K562 (cell line): ENCODE results near the gene NXN.

Experiments
- CUX1 ChIP-seq: fragments of 200-800 bp; sonication (Bioruptor generic); IDR thresholded peaks from 2 replicates; pipeline ENCODE4 v1.6.1; 2016; ENCODE audit warnings: missing genetic modification characterization, missing compliant biosample characterization
- EGR1 ChIP-seq: fragments of 450-650 bp; conservative IDR thresholded peaks from 2 replicates; pipeline ENCODE4 v1.6.1; 2017; ENCODE audit warnings: mild to moderate bottlenecking
- GABPA ChIP-seq: fragments of 200-800 bp; sonication (Bioruptor generic); conservative IDR thresholded peaks from 2 replicates; pipeline ENCODE4 v1.6.1; 2016; ENCODE audit warnings: low read depth, missing genetic modification characterization, missing compliant biosample characterization

- TF ChIP-seq CUX1 = no peak
- no peak for TF ChIP-seq EGR1
- no peak for TF ChIP-seq GABPA (tag)
Observed at GRCh38 chr17:948284-948852, 31.2 kb downstream of the NXN start.
